HepG2 (cell line): ENCODE data around the gene RERG. TPM values are rescaled to one million over a fixed set of nuclear protein-coding genes. Genes with fewer than 3 reads are reported as not detected.

Experiments used
- ATAC-seq: fragments of 200-7000 bp; cut with Tn5 transposase; 3 replicates; pipeline ENCODE4 v1.9.1; 2020; ENCODE audit warnings: mild to moderate bottlenecking, moderate library complexity
- BruUV-seq: library from RNA; stranded (reverse); fragments of 400-500 nt; replicated peaks from 2 replicates; lab custom pipeline; 2021; lab: Mats Ljungman, UMichigan
- CTCF ChIA-PET: fragments of 300-600 bp; formaldehyde crosslinking; extraction: SDS; loops from one replicate; lab custom pipeline; 2021; ENCODE audit warnings: low total read pairs, inconsistent platforms, low intra/inter-chr PET ratio; lab: Yijun Ruan, JAX
- POLR2A ChIA-PET: fragments of 350-600 bp; sonication (Branson Sonifier 250); formaldehyde crosslinking; loops from one replicate; lab custom pipeline; 2020; ENCODE audit warnings: antibody characterized with exemption, inconsistent platforms; lab: Yijun Ruan, JAX
- DNase-seq: peaks from one replicate; pipeline ENCODE4 v3.0.0-alpha.2; 2015; ENCODE audit warnings: low spot score
- FAIRE-seq: peaks from 3 replicates; lab custom pipeline; 2011; peaks lifted over from hg19 to GRCh38; lab: Jason Lieb, UNC
- H2AFZ ChIP-seq: one replicate; pipeline ENCODE4 v1.6.1; 2011; ENCODE audit warnings: low read length, inconsistent platforms
- H3K27ac ChIP-seq: fragments of 300-600 bp; 3 replicates; pipeline ENCODE4 v1.8.0; 2011; ENCODE audit warnings: mixed run types, mild to moderate bottlenecking, mixed read lengths, low read length, inconsistent platforms; ENCODE audit not compliant: insufficient read depth; ENCODE audit errors: extremely low read length
- H3K27me3 ChIP-seq, 2 experiments: fragments of 200-600 bp in 1 of 2; 2 replicates in 1 of 2; 3 replicates in 1 of 2; pipeline versions ENCODE4 v1.6.0 to v1.8.0; 2011; ENCODE audit warnings: low read length in 2 of 2, mild to moderate bottlenecking in 2 of 2, moderate library complexity in 2 of 2, inconsistent platforms in 1 of 2; ENCODE audit not compliant: insufficient read depth in 2 of 2, control insufficient read depth in 1 of 2
- H3K36me3 ChIP-seq, 2 experiments: fragments of 200-600 bp in 1 of 2; replicated peaks in 1 of 2; 2 replicates in 1 of 2; 3 replicates in 1 of 2; pipeline versions ENCODE4 v1.5.1 to v1.8.0; 2011; ENCODE audit warnings: low read length in 2 of 2, inconsistent platforms in 1 of 2; ENCODE audit not compliant: insufficient read depth in 2 of 2, control insufficient read depth in 1 of 2
- H3K4me1 ChIP-seq: 2 replicates; pipeline ENCODE4 v1.5.1; 2012; ENCODE audit warnings: low read length, inconsistent platforms; ENCODE audit not compliant: insufficient read depth
- H3K4me2 ChIP-seq: 2 replicates; pipeline ENCODE4 v1.6.0; 2011; ENCODE audit warnings: low read depth, low read length, inconsistent platforms
- H3K4me3 ChIP-seq, 3 experiments: fragments of 200-600 bp in 1 of 3; sonication (generic), shearing (Covaris generic) in 1 of 3; replicated peaks in 1 of 3; 2 replicates each; pipeline ENCODE4 v1.5.1; 2011 to 2016; ENCODE audit warnings: low read length in 3 of 3, inconsistent platforms in 2 of 3, low read depth in 2 of 3, mild to moderate bottlenecking in 2 of 3, control low read depth in 1 of 3, mixed read lengths in 1 of 3; ENCODE audit not compliant: insufficient read depth in 1 of 3
- H3K79me2 ChIP-seq: one replicate; pipeline ENCODE4 v1.6.1; 2011; ENCODE audit warnings: low read length, inconsistent platforms; ENCODE audit not compliant: insufficient read depth
- H3K9ac ChIP-seq: 2 replicates; pipeline ENCODE4 v1.6.0; 2011; ENCODE audit warnings: mild to moderate bottlenecking, low read depth, low read length, inconsistent platforms; ENCODE audit not compliant: insufficient read depth
- H3K9me3 ChIP-seq: 2 replicates; pipeline ENCODE4 v1.5.1; 2012; ENCODE audit warnings: mild to moderate bottlenecking, low read length
- H4K20me1 ChIP-seq: 2 replicates; pipeline ENCODE4 v1.6.0; 2011; ENCODE audit warnings: inconsistent platforms, mild to moderate bottlenecking, low read length, moderate library complexity; ENCODE audit not compliant: insufficient read depth
- ELF1 ChIP-seq: sonication (generic); formaldehyde crosslinking; IDR thresholded peaks from 2 replicates; pipeline ENCODE4 v1.4.0; 2020; ENCODE audit warnings: missing genetic modification reagents
- GPN1 ChIP-seq: sonication (generic); formaldehyde crosslinking; IDR thresholded peaks from 2 replicates; pipeline ENCODE4 v1.5.1; 2020; ENCODE audit warnings: missing genetic modification reagents, borderline replicate concordance
- KIAA2018 ChIP-seq: sonication (generic); formaldehyde crosslinking; IDR thresholded peaks from 2 replicates; pipeline ENCODE4 v1.5.0; 2020; ENCODE audit warnings: mild to moderate bottlenecking, missing genetic modification reagents, borderline replicate concordance
- KLF16 ChIP-seq, 2 experiments: sonication (generic) in 1 of 2; formaldehyde crosslinking in 1 of 2; IDR thresholded peaks; 2 replicates each; pipeline versions ENCODE4 v1.6.1 to v1.8.0; 2016 to 2023; ENCODE audit warnings: missing genetic modification reagents in 2 of 2, missing compliant biosample characterization in 1 of 2
- NBN ChIP-seq: fragments of 450-650 bp; conservative IDR thresholded peaks from 2 replicates; pipeline ENCODE4 v1.6.1; 2017
- U2AF2 ChIP-seq: fragments of 200-400 bp; formaldehyde crosslinking; IDR thresholded peaks from 2 replicates; pipeline ENCODE4 v1.6.1; 2017; ENCODE audit warnings: low read depth, mild to moderate bottlenecking, low read length
- ZNF646 ChIP-seq: sonication (generic); formaldehyde crosslinking; IDR thresholded peaks from 2 replicates; pipeline ENCODE4 v1.9.0; 2021; ENCODE audit warnings: mild to moderate bottlenecking, missing genetic modification reagents
- WGBS: methylation state at CpG from one replicate; pipeline ENCODE4 v1.1.6; 2017; ENCODE audit warnings: low lambda C conversion rate; 5-methylcytosine and 5-hydroxymethylcytosine counted together
- in situ Hi-C: cut with HindIII; loops from 2 replicates; pipeline ENCODE4 v1.10.0; 2017; ENCODE audit warnings: low pct_unique_long_range_greater_than_20kb; ENCODE audit not compliant: extremely low pct_ligation_motif_present
- intact Hi-C: fragments of 100-400 bp; cut with micrococcal nuclease; formaldehyde crosslinking; loops from one replicate; pipeline ENCODE4 v1.10.0; 2022; ENCODE audit not compliant: unreplicated experiment
- polyA plus RNA-seq, 8 experiments: library from polyadenylated mRNA; depleted of rRNA in 3 of 8; stranded (reverse) in 7 of 8; unstranded in 1 of 8; fragments of >200 nt; fragmentation: Illumina TruSeq in 4 of 8; extraction: Trizol in 4 of 8; gene quantifications; 2 replicates each; pipeline versions ENCODE4 v1.2.1 to v1.2.3, GENCODE V29; 2011 to 2016; ENCODE audit warnings: low read depth in 4 of 8, missing spikeins in 1 of 8, mixed read lengths in 1 of 8; ENCODE audit not compliant: insufficient read depth in 1 of 8
- total RNA-seq, 5 experiments: library from RNA; depleted of rRNA; stranded (reverse); fragments of >200 nt; fragmentation: Illumina TruSeq; extraction: Trizol; gene quantifications; 2 replicates each; pipeline ENCODE4 v1.2.3, GENCODE V29; 2016; ENCODE audit warnings: low read depth in 1 of 5

Gene RERG
- total and polyA plus RNA-seq, 2 of the 13 experiments (the other 11 are each of a cell fraction or from before 2014, with no cell fraction given): not detected

GRCh38 chr12:15158083-15158482 is 63.1 kb downstream of the RERG start:
- intact Hi-C loops (loop anchor here (5.0 kb wide), 1 partner anchor 364 kb away; no protein-coding TSS in a partner anchor), in situ Hi-C loops (no loop called here)
- Histone ChIP-seq H3K27ac (no peak overlapping the region), H3K27me3 (0 out of 5 replicates have a peak, but pooled peaks cover 0 to 3% of the 10 kb centered on the region in 2 experiments), H3K4me3 (no peak overlapping the region), H3K79me2 (no peaks in the 10 kb centered on the region), H2AFZ (no peak overlapping the region), H3K9ac (no peak overlapping the region), H4K20me1 (no peaks in the 10 kb centered on the region), H3K4me2 (no peak overlapping the region), H3K36me3 (no peaks in the 10 kb centered on the region), H3K9me3 (no peaks in the 10 kb centered on the region), H3K4me1 (no peaks in the 10 kb centered on the region)
- ChIA-PET POLR2A (no interaction called here), CTCF (no interaction called here)
- DNase-seq (no peak), ATAC-seq (no peak), FAIRE-seq (no peak)
- BruUV-seq: no TSS peak
- WGBS: 5% methylated on average over 3 of the region's 3 CpGs
- TF ChIP-seq GPN1 (no peak), KIAA2018 (CRISPR knock-in tag) (no peak), ELF1 (no peak), KLF16 (CRISPR knock-in tag; IDR thresholded peaks at IDR 0.05) (no peak), ZNF646 (CRISPR knock-in tag) (no peak), NBN (no peak), U2AF2 (no peak)
